H1 (cell line): ENCODE measurements around the gene RMRP. TPM values are rescaled to one million over a fixed set of nuclear protein-coding genes. Genes with fewer than 3 reads are reported as not detected.
A peak's percentile ranks its signal among the peaks of the same experiment; 100 is the strongest.

Experiments
- CTCF ChIA-PET: fragments of 300-600 bp; sonication (Branson Sonifier 250); formaldehyde crosslinking; loops from one replicate; lab custom pipeline; 2021; ENCODE audit not compliant: partially characterized antibody; lab: Charles Lee
- POLR2A ChIA-PET: fragments of 300-600 bp; sonication (Branson Sonifier 250); formaldehyde crosslinking; loops from one replicate; lab custom pipeline; 2021; ENCODE audit warnings: inconsistent platforms; ENCODE audit not compliant: partially characterized antibody; lab: Charles Lee
- DNase-seq, 2 experiments: peaks; one replicate each; pipeline versions ENCODE4 v3.0.0 to v3.0.0-alpha.2; 2010 to 2022; ENCODE audit warnings: low spot score in 2 of 2, low read depth in 1 of 2, mixed read lengths in 1 of 2
- FAIRE-seq: peaks from 2 replicates; lab custom pipeline; 2011; peaks lifted over from hg19 to GRCh38; lab: Jason Lieb, UNC
- H2AFZ ChIP-seq: 2 replicates; pipeline ENCODE4 v1.8.1; 2012; ENCODE audit warnings: low read length, inconsistent platforms
- H2AK5ac ChIP-seq: 2 replicates; pipeline ENCODE4 v1.6.1; 2013; ENCODE audit warnings: low read depth, low read length
- H2BK120ac ChIP-seq: replicated peaks from 2 replicates; pipeline ENCODE3; 2013; ENCODE audit warnings: low read depth, low read length, inconsistent platforms
- H2BK12ac ChIP-seq: 2 replicates; pipeline ENCODE4 v1.6.1; 2013; ENCODE audit warnings: low read depth, low read length
- H2BK15ac ChIP-seq: 2 replicates; pipeline ENCODE4 v1.6.1; 2013; ENCODE audit warnings: low read length
- H2BK20ac ChIP-seq: 2 replicates; pipeline ENCODE4 v1.6.1; 2013; ENCODE audit warnings: low read length
- H2BK5ac ChIP-seq: 2 replicates; pipeline ENCODE4 v1.6.1; 2013; ENCODE audit warnings: low read depth, low read length
- H3K14ac ChIP-seq: 2 replicates; pipeline ENCODE4 v1.6.1; 2013; ENCODE audit warnings: inconsistent platforms; ENCODE audit not compliant: insufficient read length
- H3K18ac ChIP-seq: 2 replicates; pipeline ENCODE4 v1.6.1; 2013; ENCODE audit warnings: low read length; ENCODE audit errors: extremely low read depth
- H3K23ac ChIP-seq: 2 replicates; pipeline ENCODE4 v1.6.1; 2013; ENCODE audit warnings: inconsistent platforms; ENCODE audit not compliant: insufficient read length
- H3K23me2 ChIP-seq: 2 replicates; pipeline ENCODE4 v1.6.1; 2013; ENCODE audit warnings: low read depth, low read length
- H3K27ac ChIP-seq: 2 replicates; pipeline ENCODE4 v1.6.1; 2011; ENCODE audit warnings: low read depth, low read length, inconsistent platforms
- H3K27me3 ChIP-seq, 4 experiments: replicated peaks in 1 of 4; 1 replicate in 1 of 4; 2 replicates in 3 of 4; pipeline versions ENCODE4 v1.6.1 to v1.8.1; 2011 to 2013; ENCODE audit warnings: low read length in 3 of 4, mild to moderate bottlenecking in 3 of 4, inconsistent platforms in 2 of 4, mixed read lengths in 2 of 4, moderate library complexity in 1 of 4; ENCODE audit not compliant: control insufficient read depth in 3 of 4, insufficient read depth in 3 of 4; ENCODE audit errors: extremely low read depth in 1 of 4
- H3K36me3 ChIP-seq, 4 experiments: 2 replicates each; pipeline versions ENCODE4 v1.6.1 to v1.8.1; 2011 to 2013; ENCODE audit warnings: mild to moderate bottlenecking in 4 of 4, low read length in 3 of 4, moderate library complexity in 2 of 4, control low read depth in 1 of 4, inconsistent platforms in 1 of 4; ENCODE audit not compliant: insufficient read depth in 4 of 4, control insufficient read depth in 2 of 4
- H3K4ac ChIP-seq: replicated peaks from 2 replicates; pipeline ENCODE3; 2013; ENCODE audit warnings: low read length, low read depth, mixed read lengths, inconsistent platforms; ENCODE audit not compliant: insufficient read length
- H3K4me1 ChIP-seq, 4 experiments: replicated peaks in 1 of 4; 1 replicate in 1 of 4; 2 replicates in 3 of 4; pipeline versions ENCODE4 v1.6.1 to v1.8.1; 2011 to 2013; ENCODE audit warnings: low read length in 3 of 4, inconsistent platforms in 2 of 4, mixed read lengths in 1 of 4; ENCODE audit not compliant: insufficient read depth in 4 of 4, control insufficient read depth in 3 of 4
- H3K4me2 ChIP-seq, 2 experiments: 2 replicates each; pipeline versions ENCODE4 v1.6.1 to v1.8.1; 2011 to 2013; ENCODE audit warnings: low read depth in 2 of 2, low read length in 2 of 2, control low read depth in 1 of 2, inconsistent platforms in 1 of 2, mild to moderate bottlenecking in 1 of 2; ENCODE audit not compliant: insufficient read depth in 1 of 2
- H3K4me3 ChIP-seq, 4 experiments: fragments of 200-600, 300-600 bp in 1 of 4; sonication (generic), shearing (Covaris generic), sonication (Bioruptor Twin) in 1 of 4; 2 replicates each; pipeline versions ENCODE4 v1.5.1 to v1.8.1; 2011 to 2016; ENCODE audit warnings: low read length in 4 of 4, low read depth in 3 of 4, control low read depth in 2 of 4, inconsistent platforms in 2 of 4, mild to moderate bottlenecking in 2 of 4, mixed read lengths in 1 of 4, moderate library complexity in 1 of 4; ENCODE audit not compliant: insufficient read depth in 2 of 4; ENCODE audit errors: extremely low read depth in 1 of 4
- H3K56ac ChIP-seq: replicated peaks from 2 replicates; pipeline ENCODE3; 2013; ENCODE audit warnings: low read depth, mild to moderate bottlenecking, mixed read lengths, low read length, inconsistent platforms; ENCODE audit not compliant: insufficient read length
- H3K79me1 ChIP-seq: 2 replicates; pipeline ENCODE4 v1.6.1; 2013; ENCODE audit warnings: low read depth, low read length, control low read depth
- H3K79me2 ChIP-seq, 2 experiments: 2 replicates each; pipeline versions ENCODE4 v1.6.1 to v1.8.1; 2012 to 2013; ENCODE audit warnings: low read length in 2 of 2, mild to moderate bottlenecking in 2 of 2, inconsistent platforms in 1 of 2; ENCODE audit not compliant: insufficient read depth in 2 of 2, control insufficient read depth in 1 of 2
- H3K9ac ChIP-seq, 4 experiments: replicated peaks in 1 of 4; 1 replicate in 1 of 4; 2 replicates in 3 of 4; pipeline versions ENCODE4 v1.6.1 to v1.8.1; 2011 to 2013; ENCODE audit warnings: low read depth in 3 of 4, low read length in 3 of 4, control low read depth in 2 of 4, mild to moderate bottlenecking in 2 of 4, moderate library complexity in 2 of 4, inconsistent platforms in 1 of 4; ENCODE audit errors: extremely low read depth in 1 of 4
- H3K9me3 ChIP-seq, 2 experiments: 2 replicates each; pipeline versions ENCODE4 v1.6.1 to v1.8.1; 2012 to 2013; ENCODE audit warnings: mild to moderate bottlenecking in 2 of 2, moderate library complexity in 2 of 2, control low read depth in 1 of 2, inconsistent platforms in 1 of 2, low read depth in 1 of 2, low read length in 1 of 2, mixed read lengths in 1 of 2; ENCODE audit not compliant: insufficient read depth in 2 of 2
- H4K20me1 ChIP-seq, 2 experiments: replicated peaks in 1 of 2; 2 replicates each; pipeline versions ENCODE3 to v1.8.1; 2011 to 2013; ENCODE audit warnings: inconsistent platforms in 2 of 2, low read length in 2 of 2, mild to moderate bottlenecking in 1 of 2; ENCODE audit not compliant: insufficient read depth in 2 of 2, control insufficient read depth in 1 of 2
- H4K5ac ChIP-seq: 2 replicates; pipeline ENCODE4 v1.6.1; 2013; ENCODE audit warnings: low read length, low read depth, mixed read lengths, inconsistent platforms; ENCODE audit not compliant: insufficient read length
- H4K8ac ChIP-seq: 2 replicates; pipeline ENCODE4 v1.8.0; 2013; ENCODE audit warnings: mild to moderate bottlenecking, moderate library complexity, low read length, inconsistent platforms; ENCODE audit not compliant: insufficient read depth; ENCODE audit errors: extremely low read depth
- H4K91ac ChIP-seq: replicated peaks from 2 replicates; pipeline ENCODE3; 2013; ENCODE audit warnings: low read length, mixed read lengths, inconsistent platforms; ENCODE audit not compliant: insufficient read length
- POLR2AphosphoS5 ChIP-seq: IDR thresholded peaks from 2 replicates; pipeline ENCODE4 v1.6.1; 2011; ENCODE audit warnings: low read depth, low read length
- RAD21 ChIP-seq, 2 experiments: IDR thresholded peaks in 1 of 2; conservative IDR thresholded peaks in 1 of 2; 2 replicates each; pipeline ENCODE4 v1.6.1; 2011; ENCODE audit warnings: low read depth in 2 of 2, low read length in 2 of 2, improper control_type of control experiment in 1 of 2, inconsistent platforms in 1 of 2, mild to moderate bottlenecking in 1 of 2, moderate library complexity in 1 of 2
- SP2 ChIP-seq: IDR thresholded peaks from 2 replicates; pipeline ENCODE4 v1.6.1; 2012; ENCODE audit warnings: mild to moderate bottlenecking, low read length, inconsistent platforms
- TAF1 ChIP-seq: IDR thresholded peaks from 2 replicates; pipeline ENCODE4 v1.6.1; 2011; ENCODE audit warnings: mild to moderate bottlenecking, low read depth, low read length
- WGBS, 2 experiments: shearing (Covaris generic) in 1 of 2; methylation state at CpG; one replicate each; pipeline versions ENCODE4 v1.1.6 to v1.1.7; 2013 to 2015; ENCODE audit warnings: low lambda C conversion rate in 2 of 2, mixed read lengths in 2 of 2, inconsistent platforms in 1 of 2, low coverage in 1 of 2, missing lambda C conversion rate in 1 of 2; ENCODE audit not compliant: insufficient replicate concordance in 2 of 2, insufficient coverage in 1 of 2, insufficient read length in 1 of 2; ENCODE audit errors: extremely low coverage in 1 of 2, missing lambda C conversion rate in 1 of 2; 5-methylcytosine and 5-hydroxymethylcytosine counted together
- polyA plus RNA-seq, 7 experiments: library from polyadenylated mRNA; depleted of rRNA in 3 of 7; stranded (reverse) in 5 of 7; unstranded in 2 of 7; fragments of >200 nt in 5 of 7; fragments of 200-250 nt in 2 of 7; gene quantifications; 1 replicate in 5 of 7; 2 replicates in 1 of 7; 4 replicates in 1 of 7; pipeline versions ENCODE4 v1.2.1 to v1.2.3, GENCODE V29; 2011 to 2013; ENCODE audit warnings: missing spikeins in 2 of 7, mixed read lengths in 2 of 7
- total RNA-seq: library from RNA; stranded (reverse); fragmentation: NEBNext Ultra II Directional; extraction: Animal tissue kit (Norgen Biotek cat#: 25700); gene quantifications from 2 replicates; pipeline ENCODE4 v1.2.1, GENCODE V29; 2021
- TF ChIP-seq, protein P1 (sequence below): IDR thresholded peaks from 2 replicates; pipeline ENCODE4 v1.6.1; 2011; ENCODE audit warnings: low read length, improper control_type of control experiment

Gene RMRP
- total and polyA plus RNA-seq, 2 of the 8 experiments (the other 6 are each of a cell fraction or from before 2014, with no cell fraction given): 169 to 14,987 TPM

DNA sequence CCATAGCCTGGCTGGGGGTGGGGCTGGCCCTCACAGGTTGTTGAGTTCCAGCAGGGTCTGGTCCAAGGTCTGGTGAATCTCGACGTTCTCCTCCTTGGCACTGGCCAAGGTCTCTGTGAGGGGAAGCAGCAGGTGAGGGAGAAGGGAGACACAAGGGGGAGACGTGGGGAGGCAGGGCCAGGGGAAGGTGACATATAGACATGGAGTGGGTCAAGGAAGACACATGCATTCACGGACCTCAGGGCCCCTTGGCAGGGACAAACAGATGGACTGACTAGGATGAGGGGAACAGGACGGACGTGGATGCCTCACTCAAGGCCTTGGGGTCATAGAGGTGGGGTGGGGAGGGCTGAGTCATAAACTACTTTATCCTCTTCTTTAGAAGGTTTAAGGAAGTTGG lies 24.2 kb upstream of the RMRP start:
- no peak overlapping the region for H3K4me2 ChIP-seq
- CTCF ChIA-PET: interaction anchor here (0.9 kb wide), 1 partner anchor 54 kb away, joined by 3 read pairs; no protein-coding TSS in a partner anchor
- no peak overlapping the region for H3K56ac ChIP-seq
- H3K36me3 ChIP-seq: peaks cover 14 to 43% (median 30%) of the 10 kb centered on the region in 4 experiments
- H2BK20ac ChIP-seq: no peak overlapping the region
- no peak overlapping the region for H3K9ac ChIP-seq
- no peaks in the 10 kb centered on the region for H3K23me2 ChIP-seq
- H2AFZ ChIP-seq: no peak overlapping the region
- no peak overlapping the region for H2AK5ac ChIP-seq
- no peak for FAIRE-seq
- H4K5ac ChIP-seq: no peak overlapping the region
- no peak overlapping the region for H3K27ac ChIP-seq
- H2BK15ac ChIP-seq: no peak overlapping the region
- H3K9me3 ChIP-seq: no peaks in the 10 kb centered on the region
- H2BK12ac ChIP-seq: no peak overlapping the region
- POLR2A ChIA-PET: interaction anchor here (1.5 to 8.4 kb wide), 4 partner anchors 8 to 24 kb away, joined by 3 to 55 read pairs (median 28); partner anchors contain the start of genes ARHGEF39, CA9, CCDC107 and RMRP
- no peak overlapping the region for H4K91ac ChIP-seq
- H3K4me3 ChIP-seq: no peak overlapping the region
- DNase-seq: no peak
- whole genome bisulfite sequencing, 2 experiments: 90% methylated on average over 6 of the region's 6 CpGs; no CpG with 5 or more reads in 1 of the 2 experiments
- H3K4me1 ChIP-seq: peaks cover 0 to 6% (median 2%) of the 10 kb centered on the region in 4 experiments; a peak in 2 of 7 replicates
- TF ChIP-seq, protein P1, sequence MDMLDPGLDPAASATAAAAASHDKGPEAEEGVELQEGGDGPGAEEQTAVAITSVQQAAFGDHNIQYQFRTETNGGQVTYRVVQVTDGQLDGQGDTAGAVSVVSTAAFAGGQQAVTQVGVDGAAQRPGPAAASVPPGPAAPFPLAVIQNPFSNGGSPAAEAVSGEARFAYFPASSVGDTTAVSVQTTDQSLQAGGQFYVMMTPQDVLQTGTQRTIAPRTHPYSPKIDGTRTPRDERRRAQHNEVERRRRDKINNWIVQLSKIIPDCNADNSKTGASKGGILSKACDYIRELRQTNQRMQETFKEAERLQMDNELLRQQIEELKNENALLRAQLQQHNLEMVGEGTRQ: no peak
- TF ChIP-seq TAF1 (no peak), RAD21 (IDR thresholded peaks at IDR 0.05 in 1 of 2, conservative IDR thresholded peaks at IDR 0.05 in 1 of 2; ENCODE audit: low read depth in 2 of 2, low read length in 2 of 2) (no peak), SP2 (no peak), POLR2AphosphoS5 (peak; percentile 68; the same call in 1 of the 2 replicates)
- no peak overlapping the region for H3K23ac ChIP-seq
- H4K8ac ChIP-seq: no peak overlapping the region
- no peaks in the 10 kb centered on the region for H3K27me3 ChIP-seq
- no peak overlapping the region for H3K4ac ChIP-seq
- no peak overlapping the region for H3K14ac ChIP-seq
- H3K79me2 ChIP-seq: no peaks in the 10 kb centered on the region; a peak in 1 of 4 replicates
- H4K20me1 ChIP-seq: peaks cover 5 to 8% of the 10 kb centered on the region in 2 experiments
- no peak overlapping the region for H3K18ac ChIP-seq
- H2BK5ac ChIP-seq: no peak overlapping the region
- no peak overlapping the region for H2BK120ac ChIP-seq
- no peaks in the 10 kb centered on the region for H3K79me1 ChIP-seq
